Measurements from ENCODE around the gene CENPF.

DNA sequence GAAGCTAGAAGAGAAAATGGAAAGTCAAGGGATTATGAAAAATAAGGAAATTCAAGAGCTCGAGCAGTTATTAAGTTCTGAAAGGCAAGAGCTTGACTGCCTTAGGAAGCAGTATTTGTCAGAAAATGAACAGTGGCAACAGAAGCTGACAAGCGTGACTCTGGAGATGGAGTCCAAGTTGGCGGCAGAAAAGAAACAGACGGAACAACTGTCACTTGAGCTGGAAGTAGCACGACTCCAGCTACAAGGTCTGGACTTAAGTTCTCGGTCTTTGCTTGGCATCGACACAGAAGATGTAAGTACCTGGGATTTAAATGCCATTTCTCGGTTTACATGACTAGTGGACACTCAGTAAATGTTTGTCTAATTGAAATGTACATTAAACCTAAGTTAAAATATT, 40.0 kb downstream of the CENPF start:
- TF ChIP-seq, protein P1, sequence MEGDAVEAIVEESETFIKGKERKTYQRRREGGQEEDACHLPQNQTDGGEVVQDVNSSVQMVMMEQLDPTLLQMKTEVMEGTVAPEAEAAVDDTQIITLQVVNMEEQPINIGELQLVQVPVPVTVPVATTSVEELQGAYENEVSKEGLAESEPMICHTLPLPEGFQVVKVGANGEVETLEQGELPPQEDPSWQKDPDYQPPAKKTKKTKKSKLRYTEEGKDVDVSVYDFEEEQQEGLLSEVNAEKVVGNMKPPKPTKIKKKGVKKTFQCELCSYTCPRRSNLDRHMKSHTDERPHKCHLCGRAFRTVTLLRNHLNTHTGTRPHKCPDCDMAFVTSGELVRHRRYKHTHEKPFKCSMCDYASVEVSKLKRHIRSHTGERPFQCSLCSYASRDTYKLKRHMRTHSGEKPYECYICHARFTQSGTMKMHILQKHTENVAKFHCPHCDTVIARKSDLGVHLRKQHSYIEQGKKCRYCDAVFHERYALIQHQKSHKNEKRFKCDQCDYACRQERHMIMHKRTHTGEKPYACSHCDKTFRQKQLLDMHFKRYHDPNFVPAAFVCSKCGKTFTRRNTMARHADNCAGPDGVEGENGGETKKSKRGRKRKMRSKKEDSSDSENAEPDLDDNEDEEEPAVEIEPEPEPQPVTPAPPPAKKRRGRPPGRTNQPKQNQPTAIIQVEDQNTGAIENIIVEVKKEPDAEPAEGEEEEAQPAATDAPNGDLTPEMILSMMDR (IDR thresholded peaks at IDR 0.05): no peak
- no peak for TF ChIP-seq POLR2AphosphoS5 (IDR thresholded peaks at IDR 0.05)
- no peak for TF ChIP-seq EP300 (IDR thresholded peaks at IDR 0.05)
- no peak for TF ChIP-seq POLR2A (IDR thresholded peaks at IDR 0.05; ENCODE audit: low read depth)

Data from esophagus muscularis mucosa (tissue), 4 donors.